K562 (cell line): Measurements from ENCODE around the gene ZNF474.

Source experiments
- CREBBP ChIP-seq: IDR thresholded peaks from one replicate; pipeline ENCODE4 v1.6.1; 2012; ENCODE audit warnings: low read depth, mild to moderate bottlenecking, control low read depth, inconsistent platforms, low read length
- EZH2 ChIP-seq: IDR thresholded peaks from 2 replicates; pipeline ENCODE4 v1.6.1; 2012; ENCODE audit warnings: low read depth, mild to moderate bottlenecking, inconsistent platforms, low read length, borderline replicate concordance
- IFI16 ChIP-seq: fragments of 250-450 bp; sonication (Bioruptor Pico); IDR thresholded peaks from 2 replicates; pipeline ENCODE4 v2.1.2; 2022; ENCODE audit warnings: mild to moderate bottlenecking, inconsistent platforms
- KDM1A ChIP-seq, 2 experiments: fragments of 450-650 bp; IDR thresholded peaks; 2 replicates each; pipeline ENCODE4 v1.6.1; 2016; ENCODE audit warnings: mild to moderate bottlenecking in 2 of 2
- NFYB ChIP-seq: IDR thresholded peaks from 2 replicates; pipeline ENCODE4 v1.6.1; 2011; ENCODE audit warnings: mild to moderate bottlenecking, moderate library complexity; ENCODE audit not compliant: insufficient read length; ENCODE audit errors: extremely low read depth
- POLR2A ChIP-seq: fragments of 450-650 bp; conservative IDR thresholded peaks from 2 replicates; pipeline ENCODE4 v1.6.1; 2016
- SRF ChIP-seq, 2 experiments: fragments of 250-450, 450-650 bp in 1 of 2; sonication (Bioruptor Pico) in 1 of 2; sonication (generic) in 1 of 2; formaldehyde crosslinking; IDR thresholded peaks; 2 replicates each; pipeline versions ENCODE4 v1.5.0 to v1.5.1; 2020 to 2022; ENCODE audit warnings: mild to moderate bottlenecking in 1 of 2, missing genetic modification reagents in 1 of 2
- ZNF140 ChIP-seq: fragments of 250-450 bp; sonication (Bioruptor Pico); IDR thresholded peaks from 2 replicates; pipeline ENCODE4 v1.8.0; 2021; ENCODE audit warnings: moderate library complexity, mild to moderate bottlenecking, inconsistent platforms
- TF ChIP-seq, protein P1 (sequence below), 3 experiments: IDR thresholded peaks in 2 of 3; conservative IDR thresholded peaks in 1 of 3; 2 replicates each; pipeline ENCODE4 v1.5.1; 2011 to 2012; ENCODE audit warnings: low read length in 3 of 3, mild to moderate bottlenecking in 3 of 3, control low read depth in 2 of 3, improper control_type of control experiment in 1 of 3, inconsistent platforms in 1 of 3, low read depth in 1 of 3, mixed read lengths in 1 of 3, moderate library complexity in 1 of 3; ENCODE audit not compliant: insufficient read depth in 2 of 3

DNA sequence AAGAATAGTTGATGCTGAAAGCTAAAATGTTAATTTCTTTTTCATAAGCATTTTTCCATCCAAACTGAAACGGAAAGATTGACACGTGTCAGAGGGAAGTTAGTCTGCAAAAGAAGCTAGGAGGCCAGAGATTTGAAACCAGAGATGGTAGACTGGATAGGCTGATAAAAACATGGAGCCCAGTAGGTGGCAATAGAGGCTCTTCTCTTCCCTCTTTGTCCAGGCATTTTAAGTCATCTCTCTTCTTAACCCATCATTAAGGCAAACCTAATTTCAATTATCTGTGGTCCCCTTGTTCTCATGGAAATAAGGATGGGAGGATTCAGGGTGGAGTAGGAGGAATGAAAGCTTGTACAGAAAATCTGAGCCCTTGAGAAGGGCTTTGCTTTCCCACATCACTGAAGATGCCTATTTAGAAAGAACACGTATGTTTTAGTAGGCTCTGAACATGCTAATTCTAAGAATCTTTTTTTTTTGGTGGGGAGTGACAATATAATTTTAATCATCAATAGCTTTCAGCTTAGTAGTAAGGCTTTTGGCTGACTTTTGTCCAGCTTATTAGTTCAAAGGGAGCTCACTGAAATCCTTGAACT lies 66.6 kb downstream of the ZNF474 start:
- no peak for TF ChIP-seq ZNF140 (CRISPR knock-in tag)
- TF ChIP-seq, protein P1, sequence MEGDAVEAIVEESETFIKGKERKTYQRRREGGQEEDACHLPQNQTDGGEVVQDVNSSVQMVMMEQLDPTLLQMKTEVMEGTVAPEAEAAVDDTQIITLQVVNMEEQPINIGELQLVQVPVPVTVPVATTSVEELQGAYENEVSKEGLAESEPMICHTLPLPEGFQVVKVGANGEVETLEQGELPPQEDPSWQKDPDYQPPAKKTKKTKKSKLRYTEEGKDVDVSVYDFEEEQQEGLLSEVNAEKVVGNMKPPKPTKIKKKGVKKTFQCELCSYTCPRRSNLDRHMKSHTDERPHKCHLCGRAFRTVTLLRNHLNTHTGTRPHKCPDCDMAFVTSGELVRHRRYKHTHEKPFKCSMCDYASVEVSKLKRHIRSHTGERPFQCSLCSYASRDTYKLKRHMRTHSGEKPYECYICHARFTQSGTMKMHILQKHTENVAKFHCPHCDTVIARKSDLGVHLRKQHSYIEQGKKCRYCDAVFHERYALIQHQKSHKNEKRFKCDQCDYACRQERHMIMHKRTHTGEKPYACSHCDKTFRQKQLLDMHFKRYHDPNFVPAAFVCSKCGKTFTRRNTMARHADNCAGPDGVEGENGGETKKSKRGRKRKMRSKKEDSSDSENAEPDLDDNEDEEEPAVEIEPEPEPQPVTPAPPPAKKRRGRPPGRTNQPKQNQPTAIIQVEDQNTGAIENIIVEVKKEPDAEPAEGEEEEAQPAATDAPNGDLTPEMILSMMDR (IDR thresholded peaks at IDR 0.05 in 2 of 3, conservative IDR thresholded peaks at IDR 0.05 in 1 of 3; ENCODE audit: insufficient read depth in 2 of 3, low read depth in 1 of 3, low read length in 3 of 3), result peak; percentile 53 to 68 (median 58)
- TF ChIP-seq NFYB, result no peak
- no peak for TF ChIP-seq KDM1A (IDR thresholded peaks at IDR 0.05)
- TF ChIP-seq POLR2A, result no peak
- no peak for TF ChIP-seq SRF (CRISPR knock-in tag; IDR thresholded peaks at IDR 0.05)
- no peak for TF ChIP-seq CREBBP
- TF ChIP-seq IFI16 (CRISPR knock-in tag), result no peak
- TF ChIP-seq EZH2, result no peak
